WTC11 (cell line): Measurements from ENCODE around the gene LCE6A. TPM values are rescaled to one million over a fixed set of nuclear protein-coding genes. Genes with fewer than 3 reads are reported as not detected.

Experiments used
- ATAC-seq: fragments of 200-7000 bp; cut with Tn5 transposase; 2 replicates; pipeline ENCODE4 v1.10.0; 2021; ENCODE audit warnings: mild to moderate bottlenecking, moderate library complexity
- Bru-seq: library from RNA; stranded (reverse); fragments of 400-500 nt; gene quantifications from one replicate; lab custom pipeline; 2021; lab: Mats Ljungman, UMichigan
- CTCF ChIA-PET: fragments of 300-600 bp; sonication (Branson Sonifier 250); formaldehyde crosslinking; loops from one replicate; lab custom pipeline; 2021; ENCODE audit warnings: antibody characterized with exemption; lab: Charles Lee
- POLR2A ChIA-PET: fragments of 350-600 bp; sonication (Branson Sonifier 250); formaldehyde crosslinking; loops from one replicate; lab custom pipeline; 2021; ENCODE audit warnings: antibody characterized with exemption; lab: Charles Lee
- DNase-seq: peaks from one replicate; pipeline ENCODE4 v3.0.0; 2021; ENCODE audit warnings: low spot score
- H3K27ac Mint-ChIP-seq: 2 replicates; pipeline ENCODE4 v1.8.0; 2021; ENCODE audit warnings: mixed read lengths
- H3K27me3 Mint-ChIP-seq: 2 replicates; pipeline ENCODE4 v1.8.0; 2021; ENCODE audit warnings: low read depth, mild to moderate bottlenecking, moderate library complexity, mixed read lengths
- H3K36me3 Mint-ChIP-seq: 2 replicates; pipeline ENCODE4 v1.8.0; 2021; ENCODE audit warnings: mixed read lengths
- H3K4me1 Mint-ChIP-seq: 2 replicates; pipeline ENCODE4 v1.8.0; 2022; ENCODE audit warnings: mixed read lengths
- H3K4me3 Mint-ChIP-seq: 2 replicates; pipeline ENCODE4 v1.8.0; 2021; ENCODE audit warnings: mild to moderate bottlenecking, moderate library complexity, mixed read lengths
- H3K9me3 Mint-ChIP-seq: 2 replicates; pipeline ENCODE4 v1.8.0; 2021; ENCODE audit warnings: mixed read lengths
- CBFB ChIP-seq: sonication (generic); formaldehyde crosslinking; IDR thresholded peaks from 2 replicates; pipeline ENCODE4 v1.8.1; 2022; ENCODE audit warnings: mild to moderate bottlenecking, low read depth, missing genetic modification reagents
- CDX4 ChIP-seq: fragments of 250-450 bp; sonication (Bioruptor Pico); IDR thresholded peaks from 2 replicates; pipeline ENCODE4 v1.9.0; 2021; ENCODE audit warnings: moderate library complexity, mild to moderate bottlenecking, inconsistent platforms, borderline replicate concordance
- CREM ChIP-seq: sonication (generic); formaldehyde crosslinking; IDR thresholded peaks from 2 replicates; pipeline ENCODE4 v1.8.1; 2022; ENCODE audit warnings: mild to moderate bottlenecking, missing genetic modification reagents, moderate library complexity
- ESRRA ChIP-seq: sonication (generic); formaldehyde crosslinking; IDR thresholded peaks from 2 replicates; pipeline ENCODE4 v1.8.1; 2022; ENCODE audit warnings: mild to moderate bottlenecking, missing genetic modification reagents, borderline replicate concordance
- FOXP4 ChIP-seq: sonication (generic); formaldehyde crosslinking; IDR thresholded peaks from 2 replicates; pipeline ENCODE4 v1.8.0; 2022; ENCODE audit warnings: mild to moderate bottlenecking, missing genetic modification reagents
- IRF2 ChIP-seq: sonication (generic); formaldehyde crosslinking; IDR thresholded peaks from 2 replicates; pipeline ENCODE4 v1.8.0; 2022; ENCODE audit warnings: low read depth, missing genetic modification reagents, borderline replicate concordance
- JAZF1 ChIP-seq: fragments of 250-450 bp; sonication (Bioruptor Pico); IDR thresholded peaks from 2 replicates; pipeline ENCODE4 v1.9.0; 2021; ENCODE audit warnings: moderate library complexity, mild to moderate bottlenecking, inconsistent platforms
- MXD4 ChIP-seq: fragments of 250-450 bp; sonication (Bioruptor Pico); IDR thresholded peaks from 2 replicates; pipeline ENCODE4 v1.8.0; 2021; ENCODE audit warnings: mild to moderate bottlenecking, moderate library complexity, borderline replicate concordance
- OVOL2 ChIP-seq: fragments of 250-450 bp; sonication (Bioruptor Pico); IDR thresholded peaks from 2 replicates; pipeline ENCODE4 v1.9.0; 2021; ENCODE audit warnings: mild to moderate bottlenecking, borderline replicate concordance
- SOX15 ChIP-seq: fragments of 250-450 bp; sonication (Bioruptor Pico); IDR thresholded peaks from 2 replicates; pipeline ENCODE4 v1.9.0; 2021; ENCODE audit warnings: mild to moderate bottlenecking
- SP1 ChIP-seq: sonication (generic); formaldehyde crosslinking; conservative IDR thresholded peaks from 2 replicates; pipeline ENCODE4 v1.8.1; 2022; ENCODE audit warnings: missing genetic modification reagents
- USF2 ChIP-seq: sonication (generic); formaldehyde crosslinking; IDR thresholded peaks from 2 replicates; pipeline ENCODE4 v1.8.1; 2023; ENCODE audit warnings: mild to moderate bottlenecking, missing genetic modification reagents, moderate library complexity
- ZBTB21 ChIP-seq: sonication (generic); formaldehyde crosslinking; IDR thresholded peaks from 2 replicates; pipeline ENCODE4 v1.8.1; 2023; ENCODE audit warnings: mild to moderate bottlenecking, missing genetic modification reagents, borderline replicate concordance
- ZNF317 ChIP-seq: sonication (generic); formaldehyde crosslinking; IDR thresholded peaks from 2 replicates; pipeline ENCODE4 v1.8.1; 2023; ENCODE audit warnings: low read depth, mild to moderate bottlenecking, moderate library complexity, missing genetic modification reagents, borderline replicate concordance
- ZNF396 ChIP-seq: fragments of 250-450 bp; sonication (Bioruptor Pico); IDR thresholded peaks from 2 replicates; pipeline ENCODE4 v1.8.0; 2021; ENCODE audit warnings: mild to moderate bottlenecking, moderate library complexity, borderline replicate concordance
- ZNF416 ChIP-seq: fragments of 250-450 bp; sonication (Bioruptor Pico); IDR thresholded peaks from 2 replicates; pipeline ENCODE4 v1.9.0; 2021; ENCODE audit warnings: mild to moderate bottlenecking, inconsistent platforms
- ZNF423 ChIP-seq: fragments of 250-450 bp; sonication (Bioruptor Pico); IDR thresholded peaks from 2 replicates; pipeline ENCODE4 v2.1.2; 2022; ENCODE audit warnings: mild to moderate bottlenecking, moderate library complexity
- ZNF671 ChIP-seq: fragments of 250-450 bp; sonication (Bioruptor Pico); IDR thresholded peaks from 2 replicates; pipeline ENCODE4 v1.8.0; 2021; ENCODE audit warnings: mild to moderate bottlenecking
- long read RNA-seq, 3 experiments: library from RNA in 1 of 3; library from capped mRNA in 1 of 3; library from polyadenylated mRNA in 1 of 3; unstranded in 2 of 3; stranded (forward) in 1 of 3; transcript quantifications; one replicate each; pipeline ENCODE4 v2.0.0, GENCODE V29; 2021
- total RNA-seq: library from RNA; stranded (reverse); gene quantifications from 3 replicates; pipeline ENCODE4 v1.2.3, GENCODE V29; 2021
- TF ChIP-seq, protein P1 (sequence below): sonication (generic); formaldehyde crosslinking; IDR thresholded peaks from 2 replicates; pipeline ENCODE4 v1.8.0; 2022; ENCODE audit warnings: mild to moderate bottlenecking, missing genetic modification reagents
- TF ChIP-seq, protein P2 (sequence below): sonication (generic); formaldehyde crosslinking; IDR thresholded peaks from 2 replicates; pipeline ENCODE4 v1.8.0; 2022; ENCODE audit warnings: mild to moderate bottlenecking, missing genetic modification reagents
- TF ChIP-seq, protein P3 (sequence below): sonication (generic); formaldehyde crosslinking; IDR thresholded peaks from 2 replicates; pipeline ENCODE4 v1.8.0; 2022; ENCODE audit warnings: mild to moderate bottlenecking, missing genetic modification reagents
- TF ChIP-seq, protein P4 (sequence below): sonication (generic); formaldehyde crosslinking; IDR thresholded peaks from 2 replicates; pipeline ENCODE4 v1.8.1; 2022; ENCODE audit warnings: low read depth, mild to moderate bottlenecking, moderate library complexity, missing genetic modification reagents, borderline replicate concordance
- TF ChIP-seq, protein P5 (sequence below): fragments of 250-450 bp; sonication (Bioruptor Pico); IDR thresholded peaks from 2 replicates; pipeline ENCODE4 v1.9.0; 2021; ENCODE audit warnings: mild to moderate bottlenecking

LCE6A gene, protein sequence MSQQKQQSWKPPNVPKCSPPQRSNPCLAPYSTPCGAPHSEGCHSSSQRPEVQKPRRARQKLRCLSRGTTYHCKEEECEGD
- not detected in 3 replicates for total RNA-seq
- Bru-seq, nascent RNA = not detected
- long read RNA-seq, experiment 1 = 0 reads
- long read RNA-seq, experiment 2 = 0 reads
- long read RNA-seq, experiment 3 = 0 reads

DNA sequence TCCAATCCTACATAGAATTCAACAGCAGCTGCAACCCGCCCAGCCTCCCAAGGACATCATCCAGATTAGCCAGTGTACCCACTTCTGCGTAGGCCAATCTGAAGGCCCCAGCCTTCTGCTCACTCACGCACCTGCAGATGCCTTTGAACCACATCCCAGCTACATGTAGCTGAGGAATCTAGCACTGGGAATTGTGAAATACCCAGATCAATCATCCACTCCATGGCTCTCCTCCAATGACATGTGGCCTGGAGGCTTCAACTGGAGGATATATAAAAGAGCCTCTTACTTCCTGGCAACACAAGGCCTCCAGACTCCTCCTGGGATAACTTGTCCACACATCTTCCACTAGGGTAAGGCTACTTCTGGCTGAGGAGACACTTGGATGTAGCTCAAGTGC, at the start of gene LCE6A:
TSS of gene LCE6A (plus strand) at position 301 of the 400 bp plus-strand sequence. CDS start 665 bp downstream, outside the sequence.
- no peak for TF ChIP-seq CDX4
- TF ChIP-seq, protein P1, sequence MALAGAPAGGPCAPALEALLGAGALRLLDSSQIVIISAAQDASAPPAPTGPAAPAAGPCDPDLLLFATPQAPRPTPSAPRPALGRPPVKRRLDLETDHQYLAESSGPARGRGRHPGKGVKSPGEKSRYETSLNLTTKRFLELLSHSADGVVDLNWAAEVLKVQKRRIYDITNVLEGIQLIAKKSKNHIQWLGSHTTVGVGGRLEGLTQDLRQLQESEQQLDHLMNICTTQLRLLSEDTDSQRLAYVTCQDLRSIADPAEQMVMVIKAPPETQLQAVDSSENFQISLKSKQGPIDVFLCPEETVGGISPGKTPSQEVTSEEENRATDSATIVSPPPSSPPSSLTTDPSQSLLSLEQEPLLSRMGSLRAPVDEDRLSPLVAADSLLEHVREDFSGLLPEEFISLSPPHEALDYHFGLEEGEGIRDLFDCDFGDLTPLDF (CRISPR knock-in tag) = no peak
- no peak for TF ChIP-seq MXD4 (CRISPR knock-in tag)
- TF ChIP-seq ESRRA (CRISPR knock-in tag) = no peak
- Mint-ChIP-seq H3K9me3 (peaks cover 73% of the 10 kb centered on the region), H3K36me3 (peaks cover 54% of the 10 kb centered on the region), H3K4me3 (no peak within 1 kb of the TSS), H3K27ac (no peak within 1 kb of the TSS), H3K27me3 (peaks cover 3% of the 10 kb centered on the region; the same call in 1 of the 2 replicates), H3K4me1 (no peaks in the 10 kb centered on the region)
- POLR2A ChIA-PET = no interaction called here
- CTCF ChIA-PET = interaction anchor here (1.2 kb wide), 1 partner anchor 27 kb away, joined by 4 read pairs; no protein-coding TSS in a partner anchor
- DNase-seq (no peak), ATAC-seq (no peak)

- POLR2A ChIA-PET = no interaction called here
- ATAC-seq (no peak), DNase-seq (no peak)
- H3K27ac Mint-ChIP-seq = no peak overlapping the region
- H3K36me3 Mint-ChIP-seq = peaks cover 66% of the 10 kb centered on the region
- H3K4me1 Mint-ChIP-seq = no peaks in the 10 kb centered on the region
- peaks cover 3% of the 10 kb centered on the region; the same call in 1 of the 2 replicates for H3K27me3 Mint-ChIP-seq
- TF ChIP-seq CREM (CRISPR knock-in tag) (no peak), OVOL2 (CRISPR knock-in tag) (no peak), SP1 (CRISPR knock-in tag) (no peak), ZBTB21 (CRISPR knock-in tag) (no peak)
- TF ChIP-seq, protein P2, sequence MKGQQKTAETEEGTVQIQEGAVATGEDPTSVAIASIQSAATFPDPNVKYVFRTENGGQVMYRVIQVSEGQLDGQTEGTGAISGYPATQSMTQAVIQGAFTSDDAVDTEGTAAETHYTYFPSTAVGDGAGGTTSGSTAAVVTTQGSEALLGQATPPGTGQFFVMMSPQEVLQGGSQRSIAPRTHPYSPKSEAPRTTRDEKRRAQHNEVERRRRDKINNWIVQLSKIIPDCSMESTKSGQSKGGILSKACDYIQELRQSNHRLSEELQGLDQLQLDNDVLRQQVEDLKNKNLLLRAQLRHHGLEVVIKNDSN = no peak
- peaks cover 82% of the 10 kb centered on the region for H3K9me3 Mint-ChIP-seq
- CTCF ChIA-PET = no interaction called here
- no peak overlapping the region for H3K4me3 Mint-ChIP-seq
Measured at GRCh38 chr1:152795686-152796085, 47.0 kb upstream of the LCE6A start.

DNA sequence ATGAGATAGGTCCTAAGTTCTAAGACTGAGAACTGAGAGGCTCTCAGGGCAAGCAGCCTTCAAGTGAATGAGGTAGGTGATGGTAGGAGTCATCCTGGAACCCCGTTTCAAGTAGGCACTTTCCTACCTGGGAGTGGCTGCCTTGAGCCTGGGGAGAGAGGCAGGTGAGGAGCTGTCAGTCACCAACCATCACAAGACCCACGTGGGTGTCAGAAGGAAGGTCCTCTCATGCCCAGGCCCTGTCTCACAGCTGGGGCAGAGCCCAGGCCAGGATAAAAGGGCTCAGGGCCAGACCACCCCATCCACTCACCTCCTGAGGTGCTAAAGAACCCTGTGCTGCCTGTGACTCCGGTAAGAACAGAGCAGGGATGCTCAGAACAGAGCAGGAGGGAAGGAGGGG, 46.2 kb upstream of the LCE6A start, which contains the start of gene LCE1D:
TSS of gene LCE1D (plus strand) at position 301 of the 400 bp plus-strand sequence. CDS start 1,074 bp downstream, outside the sequence.
- Mint-ChIP-seq H3K4me1 (no peaks in the 10 kb centered on the region), H3K4me3 (no peak within 1 kb of the TSS), H3K27me3 (no peaks in the 10 kb centered on the region; the same call in 1 of the 2 replicates), H3K9me3 (peaks cover 82% of the 10 kb centered on the region), H3K36me3 (peaks cover 66% of the 10 kb centered on the region), H3K27ac (no peak within 1 kb of the TSS)
- ATAC-seq (no peak), DNase-seq (no peak)
- ChIA-PET POLR2A (no interaction called here), CTCF (no interaction called here)
- TF ChIP-seq, protein P3, sequence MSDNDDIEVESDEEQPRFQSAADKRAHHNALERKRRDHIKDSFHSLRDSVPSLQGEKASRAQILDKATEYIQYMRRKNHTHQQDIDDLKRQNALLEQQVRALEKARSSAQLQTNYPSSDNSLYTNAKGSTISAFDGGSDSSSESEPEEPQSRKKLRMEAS (CRISPR knock-in tag) = no peak
- TF ChIP-seq ZNF396 (no peak), JAZF1 (CRISPR knock-in tag) (no peak), SOX15 (CRISPR knock-in tag) (no peak), IRF2 (CRISPR knock-in tag) (no peak), FOXP4 (CRISPR knock-in tag) (no peak), ZNF671 (CRISPR knock-in tag) (no peak), CBFB (CRISPR knock-in tag) (no peak), ZNF416 (CRISPR knock-in tag) (no peak), USF2 (CRISPR knock-in tag) (no peak), ZNF423 (CRISPR knock-in tag) (no peak), ZNF317 (CRISPR knock-in tag) (no peak)
- TF ChIP-seq, protein P4, sequence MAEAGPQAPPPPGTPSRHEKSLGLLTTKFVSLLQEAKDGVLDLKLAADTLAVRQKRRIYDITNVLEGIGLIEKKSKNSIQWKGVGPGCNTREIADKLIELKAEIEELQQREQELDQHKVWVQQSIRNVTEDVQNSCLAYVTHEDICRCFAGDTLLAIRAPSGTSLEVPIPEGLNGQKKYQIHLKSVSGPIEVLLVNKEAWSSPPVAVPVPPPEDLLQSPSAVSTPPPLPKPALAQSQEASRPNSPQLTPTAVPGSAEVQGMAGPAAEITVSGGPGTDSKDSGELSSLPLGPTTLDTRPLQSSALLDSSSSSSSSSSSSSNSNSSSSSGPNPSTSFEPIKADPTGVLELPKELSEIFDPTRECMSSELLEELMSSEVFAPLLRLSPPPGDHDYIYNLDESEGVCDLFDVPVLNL (CRISPR knock-in tag) = no peak
- TF ChIP-seq, protein P5, sequence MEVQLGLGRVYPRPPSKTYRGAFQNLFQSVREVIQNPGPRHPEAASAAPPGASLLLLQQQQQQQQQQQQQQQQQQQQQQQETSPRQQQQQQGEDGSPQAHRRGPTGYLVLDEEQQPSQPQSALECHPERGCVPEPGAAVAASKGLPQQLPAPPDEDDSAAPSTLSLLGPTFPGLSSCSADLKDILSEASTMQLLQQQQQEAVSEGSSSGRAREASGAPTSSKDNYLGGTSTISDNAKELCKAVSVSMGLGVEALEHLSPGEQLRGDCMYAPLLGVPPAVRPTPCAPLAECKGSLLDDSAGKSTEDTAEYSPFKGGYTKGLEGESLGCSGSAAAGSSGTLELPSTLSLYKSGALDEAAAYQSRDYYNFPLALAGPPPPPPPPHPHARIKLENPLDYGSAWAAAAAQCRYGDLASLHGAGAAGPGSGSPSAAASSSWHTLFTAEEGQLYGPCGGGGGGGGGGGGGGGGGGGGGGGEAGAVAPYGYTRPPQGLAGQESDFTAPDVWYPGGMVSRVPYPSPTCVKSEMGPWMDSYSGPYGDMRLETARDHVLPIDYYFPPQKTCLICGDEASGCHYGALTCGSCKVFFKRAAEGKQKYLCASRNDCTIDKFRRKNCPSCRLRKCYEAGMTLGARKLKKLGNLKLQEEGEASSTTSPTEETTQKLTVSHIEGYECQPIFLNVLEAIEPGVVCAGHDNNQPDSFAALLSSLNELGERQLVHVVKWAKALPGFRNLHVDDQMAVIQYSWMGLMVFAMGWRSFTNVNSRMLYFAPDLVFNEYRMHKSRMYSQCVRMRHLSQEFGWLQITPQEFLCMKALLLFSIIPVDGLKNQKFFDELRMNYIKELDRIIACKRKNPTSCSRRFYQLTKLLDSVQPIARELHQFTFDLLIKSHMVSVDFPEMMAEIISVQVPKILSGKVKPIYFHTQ (CRISPR knock-in tag) = no peak
